Adipocyte (in vitro differentiated cells): Measurements from ENCODE around the gene SMU1.
"Not testable (repeated sequence)": the region's sequence is repeated elsewhere in the genome, so short reads cannot be mapped to it uniquely, and the experiment has no call there.

Experiments
- DNase-seq: peaks from one replicate; pipeline ENCODE4 v3.0.0-alpha.2; 2015; ENCODE audit warnings: low read depth
- H3K27me3 ChIP-seq: replicated peaks from 2 replicates; pipeline ENCODE4 v1.7.0; 2013; ENCODE audit warnings: mild to moderate bottlenecking, low read length, moderate library complexity; ENCODE audit not compliant: control insufficient read depth, insufficient read depth
- H3K36me3 ChIP-seq: 2 replicates; pipeline ENCODE4 v1.7.0; 2013; ENCODE audit warnings: low read length, mild to moderate bottlenecking, moderate library complexity; ENCODE audit not compliant: control insufficient read depth, insufficient read depth, severe bottlenecking
- H3K4me1 ChIP-seq: 2 replicates; pipeline ENCODE4 v1.7.0; 2013; ENCODE audit warnings: mild to moderate bottlenecking, low read length, moderate library complexity; ENCODE audit not compliant: control insufficient read depth, insufficient read depth
- H3K4me3 ChIP-seq: 2 replicates; pipeline ENCODE4 v1.7.0; 2013; ENCODE audit warnings: mild to moderate bottlenecking, low read length, moderate library complexity
- H3K9ac ChIP-seq: 2 replicates; pipeline ENCODE4 v1.7.0; 2013; ENCODE audit warnings: mild to moderate bottlenecking, low read length, moderate library complexity
- H3K9me3 ChIP-seq: 2 replicates; pipeline ENCODE4 v1.7.0; 2013; ENCODE audit warnings: mild to moderate bottlenecking, low read length, moderate library complexity; ENCODE audit not compliant: control insufficient read depth

SMU1 gene

GRCh38 chr9:33105504-33105903 is 29.0 kb upstream of the SMU1 start:
- H3K4me3 ChIP-seq, result no peak overlapping the region
- DNase-seq, result no peak
- H3K27me3 ChIP-seq, result no peaks in the 10 kb centered on the region

GRCh38 chr9:33104401-33104800 is 27.9 kb upstream of the SMU1 start:
- no peak for DNase-seq
- no peak overlapping the region for H3K4me3 ChIP-seq

More at GRCh38 chr9:33105504-33105903, 29.0 kb upstream of the SMU1 start:
- peaks cover 49% of the 10 kb centered on the region for H3K4me1 ChIP-seq
- no peaks in the 10 kb centered on the region for H3K9me3 ChIP-seq
- no peaks in the 10 kb centered on the region for H3K36me3 ChIP-seq
- no peak overlapping the region for H3K9ac ChIP-seq

GRCh38 chr9:33103501-33104281 is 27.2 kb upstream of the SMU1 start:
- H3K4me1 ChIP-seq, result peaks cover 40% of the 10 kb centered on the region
- no peak for DNase-seq
- H3K9ac ChIP-seq, result no peak overlapping the region
- no peak overlapping the region for H3K4me3 ChIP-seq
- no peaks in the 10 kb centered on the region for H3K9me3 ChIP-seq
- no peaks in the 10 kb centered on the region for H3K27me3 ChIP-seq
- H3K36me3 ChIP-seq, result no peaks in the 10 kb centered on the region

More at GRCh38 chr9:33104401-33104800, 27.9 kb upstream of the SMU1 start:
- Histone ChIP-seq H3K27me3 (no peaks in the 10 kb centered on the region), H3K9ac (no peak overlapping the region), H3K4me1 (peaks cover 43% of the 10 kb centered on the region), H3K9me3 (no peaks in the 10 kb centered on the region), H3K36me3 (no peaks in the 10 kb centered on the region)

- no peak overlapping the region for H3K9ac ChIP-seq
- no peak overlapping the region for H3K4me3 ChIP-seq
- no peaks in the 10 kb centered on the region for H3K9me3 ChIP-seq
- H3K4me1 ChIP-seq, result peaks cover 36% of the 10 kb centered on the region
- no peaks in the 10 kb centered on the region for H3K27me3 ChIP-seq
- H3K36me3 ChIP-seq, result no peaks in the 10 kb centered on the region
- DNase-seq, result no peak
These were observed 26.2 kb upstream of the SMU1 start for GRCh38 chr9:33102551-33103210.

GRCh38 chr9:33101104-33101951 is 24.9 kb upstream of the SMU1 start:
- H3K27me3 ChIP-seq, result no peaks in the 10 kb centered on the region
- H3K36me3 ChIP-seq, result no peaks in the 10 kb centered on the region
- no peak overlapping the region for H3K4me3 ChIP-seq
- no peak overlapping the region for H3K9ac ChIP-seq
- H3K4me1 ChIP-seq, result peaks cover 23% of the 10 kb centered on the region
- no peaks in the 10 kb centered on the region for H3K9me3 ChIP-seq
- DNase-seq, result peak; percentile 74

- Histone ChIP-seq H3K4me1 (peaks cover 15% of the 10 kb centered on the region), H3K4me3 (no peak overlapping the region), H3K27me3 (no peaks in the 10 kb centered on the region), H3K36me3 (no peaks in the 10 kb centered on the region), H3K9ac (no peak overlapping the region), H3K9me3 (no peaks in the 10 kb centered on the region)
- DNase-seq, result no peak
These were observed 23.3 kb upstream of the SMU1 start for GRCh38 chr9:33099754-33100153.

GRCh38 chr9:33097192-33097591 is 20.7 kb upstream of the SMU1 start:
- Histone ChIP-seq H3K9ac (no peak overlapping the region), H3K9me3 (no peaks in the 10 kb centered on the region), H3K4me1 (peaks cover 13% of the 10 kb centered on the region), H3K4me3 (no peak overlapping the region), H3K36me3 (no peaks in the 10 kb centered on the region), H3K27me3 (no peaks in the 10 kb centered on the region)
- no peak for DNase-seq

- no peak overlapping the region for H3K4me3 ChIP-seq
- DNase-seq, result no peak
- H3K36me3 ChIP-seq, result no peaks in the 10 kb centered on the region
- no peaks in the 10 kb centered on the region for H3K4me1 ChIP-seq
- H3K27me3 ChIP-seq, result no peaks in the 10 kb centered on the region
- no peak overlapping the region for H3K9ac ChIP-seq
- no peaks in the 10 kb centered on the region for H3K9me3 ChIP-seq
These were observed 16.2 kb upstream of the SMU1 start for GRCh38 chr9:33092634-33093033.

- not testable (repeated sequence) for H3K4me3 ChIP-seq, H3K27me3 ChIP-seq, DNase-seq, H3K9ac ChIP-seq, H3K9me3 ChIP-seq, H3K36me3 ChIP-seq
- peaks cover 10% of the 10 kb centered on the region for H3K4me1 ChIP-seq
These were observed 9.2 kb upstream of the SMU1 start for GRCh38 chr9:33085672-33086071.

- Histone ChIP-seq H3K4me1 (peaks cover 12% of the 10 kb centered on the region), H3K4me3 (no peak overlapping the region), H3K9ac (no peak overlapping the region), H3K9me3 (no peaks in the 10 kb centered on the region), H3K36me3 (no peaks in the 10 kb centered on the region), H3K27me3 (no peaks in the 10 kb centered on the region)
- no peak for DNase-seq
These were observed 6.3 kb upstream of the SMU1 start for GRCh38 chr9:33082538-33083326.
